Fibroblast of pulmonary artery (primary cell): ENCODE results near the gene PSMD8.
A peak's percentile ranks its signal among the peaks of the same experiment; 100 is the strongest.

ENCODE experiments used
- DNase-seq: peaks from one replicate; pipeline ENCODE4 v3.0.0-alpha.2; 2010; ENCODE audit warnings: low read depth
- H3K4me3 ChIP-seq: replicated peaks from 2 replicates; pipeline ENCODE4 v1.5.1; 2011; ENCODE audit warnings: low read depth, mild to moderate bottlenecking, control low read depth, low read length, moderate library complexity
- TF ChIP-seq, protein P1 (sequence below): IDR thresholded peaks from 2 replicates; pipeline ENCODE4 v1.5.1; 2011; ENCODE audit warnings: mild to moderate bottlenecking, control low read depth, low read length, inconsistent platforms; ENCODE audit errors: missing control alignments

PSMD8 gene

DNA sequence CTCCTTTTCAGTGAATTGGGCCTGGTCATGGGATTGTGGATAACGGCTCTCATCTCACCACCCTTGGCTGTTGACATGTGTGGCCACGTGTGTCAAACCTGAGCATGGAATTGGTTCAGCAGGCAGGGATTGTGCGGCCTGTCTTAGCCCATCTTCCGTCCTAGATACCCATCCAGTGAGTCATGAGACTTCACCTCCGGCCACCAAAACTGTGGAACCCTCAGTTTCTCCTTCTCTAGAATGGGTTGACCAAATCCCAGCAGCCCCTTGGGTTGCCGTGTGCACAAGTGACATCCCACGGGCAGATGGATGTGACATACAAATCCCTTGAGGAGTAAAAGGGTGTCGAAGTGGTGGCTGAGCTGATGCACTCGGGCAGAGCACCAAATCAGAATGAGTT, 6.8 kb downstream of the PSMD8 start:
- H3K4me3 ChIP-seq = no peak overlapping the region
- DNase-seq = no peak
- TF ChIP-seq, protein P1, sequence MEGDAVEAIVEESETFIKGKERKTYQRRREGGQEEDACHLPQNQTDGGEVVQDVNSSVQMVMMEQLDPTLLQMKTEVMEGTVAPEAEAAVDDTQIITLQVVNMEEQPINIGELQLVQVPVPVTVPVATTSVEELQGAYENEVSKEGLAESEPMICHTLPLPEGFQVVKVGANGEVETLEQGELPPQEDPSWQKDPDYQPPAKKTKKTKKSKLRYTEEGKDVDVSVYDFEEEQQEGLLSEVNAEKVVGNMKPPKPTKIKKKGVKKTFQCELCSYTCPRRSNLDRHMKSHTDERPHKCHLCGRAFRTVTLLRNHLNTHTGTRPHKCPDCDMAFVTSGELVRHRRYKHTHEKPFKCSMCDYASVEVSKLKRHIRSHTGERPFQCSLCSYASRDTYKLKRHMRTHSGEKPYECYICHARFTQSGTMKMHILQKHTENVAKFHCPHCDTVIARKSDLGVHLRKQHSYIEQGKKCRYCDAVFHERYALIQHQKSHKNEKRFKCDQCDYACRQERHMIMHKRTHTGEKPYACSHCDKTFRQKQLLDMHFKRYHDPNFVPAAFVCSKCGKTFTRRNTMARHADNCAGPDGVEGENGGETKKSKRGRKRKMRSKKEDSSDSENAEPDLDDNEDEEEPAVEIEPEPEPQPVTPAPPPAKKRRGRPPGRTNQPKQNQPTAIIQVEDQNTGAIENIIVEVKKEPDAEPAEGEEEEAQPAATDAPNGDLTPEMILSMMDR = no peak

DNA sequence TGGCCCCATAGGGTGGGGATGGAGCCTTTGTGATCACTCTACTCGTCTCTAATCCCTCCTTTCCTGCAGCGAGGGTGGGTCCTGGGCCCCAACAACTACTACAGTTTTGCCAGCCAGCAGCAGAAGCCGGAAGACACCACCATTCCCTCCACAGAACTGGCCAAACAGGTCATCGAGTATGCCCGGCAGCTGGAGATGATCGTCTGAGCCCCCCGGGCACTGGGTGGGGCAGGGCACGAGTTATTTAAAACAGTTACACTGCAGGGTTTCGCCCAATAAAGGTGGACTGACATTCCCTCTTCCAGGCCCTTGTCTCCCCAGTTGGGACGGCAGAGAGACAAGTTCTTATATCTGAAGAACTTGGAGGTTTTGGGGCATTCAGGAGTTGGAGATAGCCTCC, 8.8 kb downstream of the PSMD8 start:
- TF ChIP-seq, protein P1 = no peak
- no peak for DNase-seq
- H3K4me3 ChIP-seq = no peak overlapping the region

DNA sequence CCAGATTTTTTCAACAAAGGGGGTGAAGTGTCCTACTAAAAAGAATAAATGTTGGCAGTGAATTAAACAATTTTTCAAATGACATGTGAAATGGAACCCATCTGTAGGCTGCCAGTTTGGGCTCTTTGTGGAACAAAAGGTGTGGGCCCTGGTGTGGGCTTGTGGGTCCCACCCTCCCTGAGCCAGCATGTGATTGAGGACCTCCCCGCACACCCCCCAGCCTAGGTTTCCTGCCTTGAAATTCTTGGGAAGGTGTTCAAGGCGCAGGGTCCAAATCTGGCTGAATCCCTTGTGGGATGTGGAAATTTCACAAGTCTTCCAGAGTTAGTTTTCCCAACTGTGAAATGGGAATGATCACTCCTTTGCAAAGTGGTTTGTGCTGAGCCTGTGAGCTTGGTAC, 9.4 kb downstream of the PSMD8 start:
- H3K4me3 ChIP-seq = no peak overlapping the region
- DNase-seq = no peak
- TF ChIP-seq, protein P1 = no peak

DNA sequence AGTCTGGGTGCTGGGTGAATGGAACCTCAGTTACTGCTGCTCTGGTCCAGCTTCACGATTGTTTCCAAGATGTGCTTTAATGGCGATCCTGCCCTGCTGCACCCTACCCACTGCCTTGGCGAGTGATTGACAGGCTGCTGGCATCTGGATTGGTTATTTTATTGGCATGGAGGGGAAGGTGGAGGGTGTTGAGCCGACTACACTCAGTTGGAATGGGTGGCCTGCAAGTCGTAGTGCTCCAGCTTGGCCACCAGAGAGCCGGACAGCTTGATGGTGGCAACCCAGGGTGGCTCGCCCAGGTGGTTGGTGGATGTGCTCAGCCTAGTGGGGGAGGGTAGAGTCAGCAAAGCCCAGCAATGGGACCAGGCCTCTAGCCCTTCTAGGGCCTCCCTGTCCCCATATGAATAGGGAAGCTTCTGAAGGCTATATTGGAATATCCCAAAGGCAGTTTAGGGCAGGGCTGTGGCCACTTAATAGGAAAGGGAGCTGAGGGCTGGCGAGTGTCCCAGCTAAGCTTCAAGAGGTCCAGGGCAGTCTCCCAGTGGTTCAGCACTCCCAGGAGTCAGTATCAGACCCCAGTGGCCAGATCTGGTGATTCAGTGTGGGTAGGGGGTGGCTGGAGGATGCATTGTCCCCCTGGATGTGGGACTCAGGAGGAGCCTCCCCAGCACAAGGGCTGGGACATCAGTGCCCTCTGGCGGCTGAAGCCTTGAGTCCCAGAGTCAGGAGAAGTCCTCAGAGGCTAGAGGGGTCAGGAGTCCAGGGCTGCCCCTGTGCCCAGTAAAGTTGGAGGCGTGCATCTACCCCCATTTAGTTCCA, 10.0 kb downstream of the PSMD8 start:
- TF ChIP-seq, protein P1 = peak; percentile 48
- DNase-seq = no peak
- H3K4me3 ChIP-seq = no peak overlapping the region

DNA sequence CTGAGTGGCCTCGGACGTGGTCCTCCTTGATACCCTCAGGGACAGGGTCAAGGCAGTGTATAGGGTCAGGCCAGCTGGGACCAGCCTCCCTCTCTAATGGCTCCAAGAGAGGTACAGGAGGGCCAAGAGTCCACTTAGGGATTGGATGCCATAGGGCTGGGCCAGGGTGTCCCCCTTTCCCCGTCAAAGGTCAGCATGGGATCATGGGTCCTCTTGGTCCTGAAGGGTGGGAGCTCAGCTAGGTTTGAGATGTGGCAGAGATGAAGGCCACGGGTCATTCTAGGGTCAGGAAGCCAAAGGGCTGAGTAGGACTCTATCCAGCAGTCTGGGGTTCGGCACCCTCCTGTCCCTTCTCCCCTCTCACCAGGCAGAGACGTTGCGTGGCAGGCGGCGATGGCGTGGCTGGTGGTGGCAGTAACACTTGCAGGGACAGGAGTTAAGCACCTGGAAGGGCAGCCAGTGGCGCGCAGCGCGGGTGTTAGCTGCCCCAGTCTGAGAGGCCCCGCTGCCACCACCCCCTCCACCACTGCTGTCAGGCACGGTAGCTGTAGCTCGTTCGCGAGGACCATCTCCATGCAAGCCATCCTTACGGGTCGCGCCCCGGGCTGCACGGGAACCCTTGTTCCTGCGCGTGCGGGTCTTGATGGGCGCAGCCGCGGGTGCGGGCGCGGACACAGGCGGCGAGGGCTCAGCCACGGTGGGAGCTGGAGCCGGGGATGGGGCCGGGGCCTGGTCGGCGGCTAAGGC, 10.9 kb downstream of the PSMD8 start:
- TF ChIP-seq, protein P1 = no peak
- H3K4me3 ChIP-seq = no peak overlapping the region
- no peak for DNase-seq

- H3K4me3 ChIP-seq = no peak overlapping the region
- TF ChIP-seq, protein P1 = no peak
- DNase-seq = no peak
These were observed 11.5 kb downstream of the PSMD8 start for GRCh38 chr19:38385804-38386257.
